Activated T-cell treated with anti-CD3 and anti-CD28 coated beads for 48 hours (primary cell): ENCODE data around the gene ATG2A.

Experiments
- DNase-seq: peaks from one replicate; pipeline ENCODE4 v3.0.0-alpha.2; 2020; ENCODE audit warnings: low read depth

Gene ATG2A

DNA sequence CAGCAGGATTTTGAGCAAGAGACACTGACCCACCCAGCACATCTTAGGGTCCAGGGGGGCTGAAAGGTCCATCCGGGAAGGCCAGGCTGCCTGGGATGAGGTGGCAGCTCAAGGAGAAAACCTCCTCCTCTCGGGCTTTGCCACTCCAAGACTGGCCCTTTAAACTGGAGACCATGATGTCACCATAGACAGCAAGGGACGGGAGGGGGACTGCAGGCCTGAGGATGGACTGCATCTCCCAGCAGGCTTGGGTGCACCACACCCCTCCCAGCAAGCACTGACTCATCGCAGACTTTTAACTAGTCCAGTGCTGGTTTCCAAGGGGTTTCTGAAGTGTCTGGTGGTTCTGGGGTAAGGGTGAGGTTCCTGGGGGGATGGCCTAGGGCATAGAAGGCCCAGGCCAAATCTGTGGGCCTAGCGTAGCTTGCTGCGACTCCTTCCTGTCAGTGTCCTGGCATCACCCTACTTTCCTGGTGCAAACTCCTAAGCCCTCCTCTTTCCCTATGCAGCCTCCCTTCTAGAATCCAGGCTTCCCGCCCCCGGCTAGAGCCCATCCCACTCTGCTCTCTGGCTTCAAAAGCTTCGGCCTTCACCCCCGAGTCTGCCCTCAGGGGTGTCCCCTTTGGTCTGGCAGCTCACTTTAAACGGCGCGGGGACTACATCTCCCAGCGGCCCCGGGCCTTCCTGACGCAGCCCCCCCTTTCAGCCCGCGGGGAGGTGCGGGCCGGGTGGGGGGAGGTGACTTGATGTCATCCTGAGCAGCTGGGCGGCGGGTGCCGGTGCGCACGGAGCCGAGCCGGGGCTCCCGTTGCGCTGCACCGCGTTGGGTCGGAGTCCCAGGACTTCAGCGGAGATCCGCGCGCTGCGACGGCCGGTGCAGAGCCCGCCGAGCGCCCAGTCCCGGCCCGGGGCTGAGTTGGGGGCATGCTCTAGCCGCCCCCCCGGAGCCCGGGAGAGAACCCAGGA, 7.2 kb upstream of the ATG2A start, which contains the start of gene PPP2R5B:
Gene PPP2R5B (plus strand): TSS at position 746 of the 966 bp plus-strand sequence. CDS start 1,046 bp downstream, outside the sequence.
- peak; percentile 83 for DNase-seq

DNA sequence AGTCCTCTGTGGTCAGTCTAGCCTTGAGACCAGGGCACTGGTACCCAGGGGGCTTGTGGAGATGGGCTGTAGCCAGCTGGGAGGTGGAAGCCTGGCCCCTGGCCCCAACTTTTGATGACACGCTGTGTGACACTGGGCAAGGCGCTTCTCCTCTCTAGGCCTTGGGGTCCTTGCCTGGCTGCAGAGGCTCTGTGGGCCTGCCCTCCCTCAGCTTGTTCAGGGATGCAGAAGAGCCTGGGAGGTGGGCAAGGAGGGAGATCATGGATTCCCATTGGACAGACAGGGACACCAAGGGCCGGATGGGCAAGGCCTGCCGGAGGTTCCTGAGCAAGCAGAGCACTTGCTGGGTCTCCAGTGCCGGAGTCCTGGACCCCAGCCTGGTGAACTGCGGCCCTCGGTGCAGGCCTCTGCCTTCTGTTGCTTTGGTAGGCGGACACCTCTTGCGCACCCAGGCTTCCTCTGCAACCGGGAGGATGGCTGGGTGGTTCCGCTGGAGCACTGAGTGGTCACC, 6.2 kb upstream of the ATG2A start:
- no peak for DNase-seq

DNA sequence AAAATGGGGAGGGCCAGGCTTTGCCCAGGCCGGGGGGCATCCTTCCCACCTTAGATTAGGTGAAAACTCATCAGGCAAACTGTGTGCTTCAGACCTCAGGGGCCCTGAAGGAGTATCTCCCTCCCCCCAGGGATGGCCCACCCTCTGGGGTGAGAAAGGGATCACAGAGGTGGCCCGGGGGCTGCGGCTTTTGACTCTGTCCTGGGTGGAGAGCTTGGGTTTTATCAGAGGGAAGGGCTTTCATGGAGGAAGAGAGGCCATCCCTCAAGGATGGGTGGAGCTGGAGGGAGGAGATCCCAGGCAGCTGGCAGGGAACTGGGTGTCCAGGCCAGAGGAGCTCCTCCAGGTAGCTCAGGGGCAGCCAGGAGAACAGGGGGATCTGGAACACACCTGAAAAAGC, 4.4 kb upstream of the ATG2A start:
- no peak for DNase-seq

DNA sequence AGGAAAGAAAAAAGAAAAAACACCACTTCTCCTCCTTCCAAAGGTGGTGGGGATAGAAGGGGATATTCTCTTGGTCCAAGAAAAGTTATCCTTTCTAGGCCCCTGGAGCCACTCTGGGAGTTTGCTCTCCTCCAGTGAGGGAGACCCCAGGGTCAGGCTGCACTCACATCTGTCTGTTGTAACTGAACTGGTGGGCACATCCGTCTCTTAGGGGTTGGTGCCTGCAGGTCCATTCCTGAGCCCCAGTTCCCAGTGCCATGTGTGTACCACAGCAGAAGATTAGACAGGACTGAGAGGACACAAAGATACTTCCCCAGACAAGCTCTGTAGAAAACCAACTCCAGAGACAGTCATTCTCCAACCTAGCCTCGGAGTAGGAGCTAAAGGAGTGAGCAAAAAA, 3.1 kb upstream of the ATG2A start:
- no peak for DNase-seq

DNA sequence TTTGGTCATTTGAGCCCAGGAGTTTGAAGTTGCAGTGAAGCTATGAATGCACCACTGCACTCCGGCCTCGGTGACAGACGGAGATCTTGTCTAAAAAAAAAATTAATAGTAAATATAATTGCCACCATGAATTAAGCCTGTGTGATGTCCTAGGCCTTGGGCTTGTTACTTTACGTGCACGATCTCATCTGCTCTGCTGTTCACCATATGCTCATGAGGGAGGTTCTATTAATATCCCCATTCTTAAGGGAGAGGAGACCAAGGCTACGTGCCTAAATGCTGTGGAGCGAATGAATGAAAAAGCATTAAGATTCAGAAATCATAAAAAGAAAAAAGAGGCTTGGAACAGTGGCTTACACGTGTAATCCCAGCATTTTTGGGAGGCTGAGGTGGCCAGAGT, 2.6 kb upstream of the ATG2A start:
- no peak for DNase-seq

DNA sequence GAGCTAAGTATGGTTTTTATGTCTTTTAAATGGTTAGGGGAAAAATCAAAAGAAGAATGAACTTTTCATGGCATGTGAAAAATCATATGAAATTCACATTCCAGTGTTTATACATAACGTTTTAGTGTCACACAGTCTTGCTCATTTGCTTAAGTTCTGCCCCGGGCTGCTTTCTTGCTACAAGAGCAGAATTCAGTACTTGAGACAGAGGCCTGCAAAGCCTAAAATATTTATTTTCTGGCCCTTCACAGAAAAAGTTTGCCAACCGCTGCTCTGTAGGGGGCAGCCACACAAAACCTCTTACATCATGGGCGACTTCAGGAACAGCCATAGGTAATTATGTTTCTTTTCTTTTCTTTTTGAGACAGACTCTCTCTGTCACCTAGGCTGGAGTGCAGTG, 1.0 kb upstream of the ATG2A start:
- no peak for DNase-seq

DNA sequence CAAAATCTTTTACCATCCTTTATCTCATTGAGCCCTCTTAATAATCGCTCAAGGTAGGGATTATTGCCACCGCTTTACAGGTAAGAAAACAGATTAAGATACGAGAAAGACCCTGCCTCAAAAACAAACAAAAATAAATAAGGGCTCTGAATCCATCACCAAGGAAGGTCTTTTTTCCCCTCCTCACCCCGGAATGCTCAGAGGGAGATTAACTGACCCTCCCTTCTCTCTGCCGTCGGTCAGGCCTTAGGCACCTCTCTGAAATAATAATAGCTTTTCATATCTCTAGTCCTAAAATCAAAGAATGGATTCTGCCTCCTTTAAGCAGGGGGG, 620 bp upstream of the ATG2A start:
- no peak for DNase-seq

DNA sequence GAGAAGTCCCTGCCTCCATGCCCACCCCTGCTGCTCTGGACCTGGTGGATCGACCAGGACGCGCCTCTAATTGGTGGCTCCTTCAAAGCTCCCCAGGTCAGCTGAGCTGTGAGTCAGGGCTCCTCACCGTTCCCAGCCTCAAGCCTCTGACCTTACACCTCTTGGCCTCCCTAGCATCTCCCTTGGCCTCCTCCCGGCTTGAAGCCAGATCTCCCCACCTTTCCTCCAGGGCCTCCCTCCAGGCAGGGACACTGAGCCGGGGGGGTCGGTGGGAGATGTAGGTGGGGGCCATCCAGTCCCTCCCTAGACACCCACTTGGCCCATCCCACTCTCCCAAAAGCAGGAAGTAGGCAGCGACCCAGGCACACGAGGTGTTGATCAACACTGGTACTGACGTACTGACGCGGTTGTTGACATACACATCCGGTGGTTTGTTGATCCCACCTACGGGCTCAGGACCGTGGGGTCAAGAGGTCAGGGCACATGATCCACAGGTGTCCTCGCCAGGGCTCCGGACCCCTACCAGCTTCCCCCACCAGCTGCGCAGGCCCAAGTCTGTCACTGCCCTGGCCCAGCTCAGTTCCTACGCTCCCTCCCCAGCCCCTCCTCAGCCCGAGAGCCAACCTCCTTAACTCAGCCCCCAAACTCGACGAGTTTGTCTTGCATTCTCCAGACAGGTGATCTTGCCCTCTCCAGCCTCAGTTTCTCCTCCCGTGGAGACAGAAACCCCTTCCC, 802 bp downstream of the ATG2A start:
- no peak for DNase-seq

DNA sequence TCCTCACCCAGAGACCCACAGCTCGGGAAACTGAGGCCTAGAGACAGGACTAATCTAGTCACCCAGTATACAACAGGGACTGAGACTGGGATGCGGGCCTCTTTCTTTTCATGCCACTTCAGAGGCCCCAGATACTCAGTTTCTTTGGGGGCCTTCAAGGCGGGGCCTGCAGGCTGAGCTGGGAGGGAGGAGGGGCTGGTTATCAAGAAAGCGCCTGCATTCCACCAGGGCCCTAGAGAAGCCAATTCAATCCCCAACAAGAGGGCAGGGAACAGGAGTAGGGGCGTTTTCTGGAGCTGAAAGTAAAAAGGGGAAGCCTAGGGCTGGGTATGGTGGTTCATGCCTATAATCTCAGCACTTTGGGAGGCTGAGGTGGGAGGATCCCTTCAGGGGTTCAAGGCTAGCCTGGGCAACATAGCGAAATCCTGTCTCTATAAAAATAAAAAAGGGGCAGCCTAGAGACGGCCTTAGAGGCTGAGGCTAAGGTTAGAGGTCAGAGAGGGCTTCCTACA, 1.6 kb downstream of the ATG2A start:
- no peak for DNase-seq

DNA sequence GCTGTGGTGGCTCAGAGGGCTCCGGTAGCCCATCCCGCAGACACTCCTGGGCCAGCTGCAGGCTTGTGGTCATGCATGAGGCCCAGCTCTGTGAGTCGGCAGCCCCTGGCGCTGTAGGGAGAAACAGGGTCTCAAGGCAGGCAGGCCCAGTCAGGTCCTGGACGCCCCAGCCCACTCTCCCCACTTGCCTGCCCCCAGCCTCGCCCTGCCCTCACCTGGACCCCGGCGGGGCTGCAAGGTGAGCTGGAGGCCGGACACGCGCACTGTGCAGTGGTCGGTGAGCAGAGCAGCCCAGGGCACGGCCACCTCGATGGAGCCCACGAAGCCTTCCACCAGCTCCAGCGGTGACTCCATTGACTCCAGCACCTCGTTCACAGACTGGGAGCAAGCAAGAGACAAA, 2.9 kb downstream of the ATG2A start:
- DNase-seq, result no peak

DNA sequence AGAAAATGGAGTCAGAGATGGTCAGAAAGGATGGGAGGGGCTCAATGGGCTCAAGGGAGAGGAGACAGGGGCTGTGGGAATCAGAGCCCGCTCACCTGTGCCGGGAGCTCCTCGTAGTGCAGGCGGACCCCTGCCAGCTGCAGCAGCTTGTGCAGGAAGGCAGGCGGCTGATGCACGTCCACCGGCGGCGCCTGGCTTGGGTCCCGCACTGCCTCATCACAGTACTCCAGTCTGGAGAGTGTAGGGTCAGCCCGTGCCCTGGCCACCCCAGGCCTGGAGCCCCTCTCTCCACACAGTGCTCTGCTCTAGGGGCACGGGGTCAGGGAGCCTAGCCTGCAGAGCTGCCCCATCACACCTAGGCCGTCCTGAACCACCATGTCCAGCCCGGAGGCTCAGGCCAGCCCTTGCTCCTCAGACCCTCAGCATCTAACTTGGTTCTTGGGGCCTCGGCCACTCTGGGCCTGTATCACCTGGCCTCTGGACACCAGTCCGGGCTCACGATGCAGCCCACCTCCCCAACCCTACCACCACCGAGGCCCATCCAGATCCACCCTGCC, 3.8 kb downstream of the ATG2A start:
- DNase-seq, result no peak

DNA sequence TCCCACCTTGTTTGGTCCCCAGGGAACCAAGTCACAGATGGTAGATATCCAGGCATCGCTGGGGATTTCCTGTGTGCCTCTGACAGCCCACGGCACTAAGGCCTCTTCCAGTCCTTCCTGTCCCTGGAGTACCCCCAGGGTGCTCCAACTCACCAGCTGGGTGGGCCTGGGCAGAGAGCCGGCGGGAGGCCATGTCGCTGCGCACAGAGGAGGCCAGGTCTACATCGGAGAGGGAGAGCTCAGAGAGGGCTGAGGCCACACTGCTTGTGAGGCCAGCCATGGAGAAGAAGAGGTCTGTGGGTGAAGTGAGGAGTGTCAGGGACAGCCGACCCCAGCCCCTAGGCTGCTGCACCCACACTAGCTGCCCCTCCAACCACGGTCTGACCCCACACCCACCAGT, 5.3 kb downstream of the ATG2A start:
- no peak for DNase-seq

DNA sequence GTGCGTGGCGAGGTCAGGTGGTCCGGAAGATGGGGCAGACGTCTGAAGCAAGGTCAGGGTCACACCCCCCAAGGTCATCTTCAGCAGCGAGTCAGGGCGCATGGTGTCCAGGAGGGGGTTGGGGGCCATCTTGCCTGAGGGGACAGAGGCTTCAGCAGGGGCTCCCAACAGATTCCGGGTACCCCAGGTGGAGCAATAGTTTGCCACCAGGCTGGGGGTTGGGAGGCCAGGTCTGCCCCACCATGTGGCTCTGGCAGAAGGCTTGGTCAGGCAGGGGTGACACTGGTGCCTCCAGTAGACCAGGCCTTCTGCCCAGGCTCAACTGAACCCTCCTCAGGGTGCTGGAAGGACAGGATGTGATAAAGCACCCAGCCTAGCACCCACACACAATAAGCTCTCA, 5.9 kb downstream of the ATG2A start:
- no peak for DNase-seq

DNA sequence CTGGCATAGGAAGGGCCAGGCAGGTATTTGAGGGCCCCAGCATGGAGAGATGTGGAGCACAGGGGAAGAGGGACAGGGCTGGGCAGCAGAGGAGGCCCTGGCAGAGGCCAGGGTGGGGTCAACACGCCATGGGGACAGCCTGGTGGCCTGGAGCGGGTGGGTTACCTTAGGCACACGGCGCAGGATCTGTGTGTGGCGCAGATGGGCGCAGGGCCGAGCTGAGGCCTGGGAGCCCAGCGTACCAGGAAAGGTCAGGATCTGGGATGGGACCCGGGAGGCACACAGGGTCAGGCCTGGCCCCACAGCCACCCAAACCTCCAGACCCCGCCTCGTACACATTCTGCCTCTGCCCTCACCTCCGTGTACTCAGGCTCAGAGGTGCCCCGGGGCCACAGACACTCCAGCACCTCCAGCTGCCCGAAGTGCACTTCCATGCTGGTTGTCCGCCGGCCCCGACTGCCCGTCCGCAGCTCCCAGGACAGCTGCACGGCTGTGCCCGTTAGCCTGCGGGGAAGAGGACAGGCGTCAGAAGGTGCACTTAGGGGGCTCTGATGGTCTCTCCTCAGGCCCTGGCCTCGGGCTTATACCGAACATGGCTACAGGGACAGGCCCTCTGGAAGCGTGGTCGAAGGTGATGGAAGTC, 6.4 kb downstream of the ATG2A start:
- DNase-seq, result no peak

DNA sequence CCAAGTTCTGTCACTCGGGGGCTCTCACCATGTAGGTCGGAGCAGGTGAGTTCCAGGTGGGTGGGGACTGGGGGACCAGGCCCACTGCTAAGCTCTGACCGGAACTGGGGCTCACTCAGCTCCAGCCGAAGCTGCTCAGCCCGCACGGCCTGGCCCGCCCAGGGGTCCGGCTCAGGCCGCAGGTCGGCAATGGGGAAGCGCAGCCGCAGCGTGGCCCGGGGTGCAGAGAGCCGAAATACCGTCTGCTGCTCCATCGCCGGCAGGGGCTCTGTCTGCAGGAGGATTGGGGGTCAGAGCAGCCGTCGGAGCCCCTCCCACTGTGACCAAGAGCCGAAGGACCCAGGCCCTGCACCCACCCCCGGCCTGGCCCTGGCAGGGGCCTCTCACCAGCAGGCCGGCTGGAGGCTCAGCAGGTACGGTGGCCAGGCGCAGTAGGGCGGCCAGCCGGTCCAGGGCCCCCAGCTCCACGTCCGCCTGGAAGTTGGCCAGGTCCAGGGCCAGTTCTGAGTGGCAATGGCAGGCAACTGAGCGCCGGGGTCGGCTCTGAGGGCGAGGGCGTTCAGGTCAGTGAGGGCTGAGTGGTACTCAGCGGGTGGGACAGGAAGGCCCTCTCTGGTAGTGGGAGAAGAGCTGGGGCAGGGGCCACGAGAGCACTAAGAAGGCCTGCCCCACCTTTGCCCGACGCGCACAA, 7.2 kb downstream of the ATG2A start:
- no peak for DNase-seq

DNA sequence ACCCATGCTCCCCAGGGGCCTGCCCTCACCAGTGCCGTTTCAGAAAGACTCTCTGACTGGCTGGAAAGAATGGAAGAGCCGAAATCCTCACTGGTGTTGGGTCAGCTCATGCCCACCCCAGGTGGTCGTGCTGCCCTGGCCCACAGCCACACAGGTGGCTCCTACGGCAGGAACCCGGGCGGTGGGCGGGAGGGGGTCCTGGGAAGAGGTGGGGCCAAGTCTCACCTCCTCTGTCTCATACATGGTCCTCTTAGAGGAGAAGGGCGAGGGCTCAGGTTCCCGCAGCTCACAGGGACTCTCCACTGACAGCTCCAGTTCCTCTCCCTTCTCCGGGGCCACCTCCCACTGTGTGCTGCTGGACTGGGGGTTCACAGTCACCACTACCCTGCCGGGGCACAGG, 8.2 kb downstream of the ATG2A start:
- no peak for DNase-seq

DNA sequence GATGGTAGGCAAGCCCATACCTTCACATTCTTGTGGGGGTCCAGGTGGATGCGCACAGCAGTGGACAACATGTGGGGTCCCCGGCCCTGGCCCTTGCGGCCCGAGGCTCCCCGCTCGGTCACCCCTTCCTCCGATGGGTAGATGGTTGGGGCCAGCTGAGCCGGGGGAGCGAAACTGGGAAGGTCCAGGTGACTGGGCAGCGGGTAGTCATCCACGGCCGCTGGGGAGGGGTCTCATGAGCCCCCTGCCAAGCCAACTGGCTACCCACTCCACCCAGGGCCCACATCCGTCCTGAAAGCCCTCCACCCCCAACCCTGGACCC, 10.7 kb downstream of the ATG2A start:
- DNase-seq, result no peak

DNA sequence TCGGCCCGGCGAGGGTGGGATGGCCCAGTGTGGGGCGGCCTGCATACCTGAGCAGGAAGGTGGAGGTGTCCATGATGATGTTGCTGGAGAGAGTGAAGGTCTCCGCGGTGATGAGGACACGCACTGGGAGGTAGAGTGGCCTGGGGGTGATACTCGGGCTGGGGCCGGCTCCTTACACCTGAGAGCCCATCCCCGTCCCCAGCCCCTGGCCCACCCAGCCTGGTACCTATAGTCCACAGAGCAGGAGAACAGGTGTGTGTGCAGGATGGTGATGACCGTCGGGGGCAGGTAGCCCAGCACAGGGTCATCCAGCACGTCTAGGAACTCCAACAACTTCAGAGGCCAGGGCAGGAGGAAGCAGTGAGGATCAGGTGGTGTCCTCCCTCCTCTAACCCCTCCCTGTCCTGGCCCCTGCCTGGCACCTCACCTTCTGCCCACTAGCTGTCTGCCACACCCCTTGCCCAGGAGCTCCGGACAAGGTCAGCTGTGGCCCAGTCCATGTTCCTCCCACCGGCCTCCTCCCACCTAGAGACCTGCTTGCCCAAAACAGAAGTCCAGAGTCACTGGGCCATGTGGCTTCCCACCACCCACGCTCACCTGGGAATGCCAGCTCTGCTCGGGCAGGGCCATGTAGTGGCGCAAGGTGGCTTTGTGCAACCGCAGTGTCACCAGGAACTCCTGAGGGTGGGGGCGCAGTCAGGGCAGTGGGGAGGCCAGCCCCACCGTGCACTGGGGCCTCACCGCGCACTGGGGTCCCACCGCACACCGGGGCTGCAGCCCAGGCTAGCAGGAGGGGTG, 11.3 kb downstream of the ATG2A start:
- no peak for DNase-seq

DNA sequence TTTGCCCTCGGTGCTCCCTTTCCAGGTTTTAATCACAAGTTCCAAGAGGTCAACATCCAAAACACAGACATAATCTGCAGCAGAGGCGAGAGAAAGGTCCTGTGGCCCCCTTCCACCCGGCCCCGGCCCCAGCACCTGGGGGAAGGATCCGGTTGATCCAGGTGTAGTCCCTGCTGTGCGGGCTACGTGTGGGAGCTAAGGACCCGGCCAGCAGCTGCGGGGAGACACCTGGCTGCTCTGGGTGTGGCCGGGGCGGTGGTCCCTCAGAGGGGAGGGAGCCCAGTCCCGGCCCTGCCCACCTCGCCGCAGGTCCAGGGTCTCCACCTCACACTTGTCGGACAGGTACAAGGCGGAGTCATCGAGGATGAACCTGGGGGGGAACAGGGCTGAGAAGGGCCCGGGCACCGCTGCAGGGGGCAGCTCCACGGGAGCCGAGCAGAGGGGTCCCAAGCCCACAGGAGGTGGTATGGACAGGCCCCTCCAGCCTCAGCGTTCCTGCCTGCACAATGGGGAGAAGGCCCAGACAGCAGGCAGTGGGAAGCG, 13.6 kb downstream of the ATG2A start:
- DNase-seq, result no peak

DNA sequence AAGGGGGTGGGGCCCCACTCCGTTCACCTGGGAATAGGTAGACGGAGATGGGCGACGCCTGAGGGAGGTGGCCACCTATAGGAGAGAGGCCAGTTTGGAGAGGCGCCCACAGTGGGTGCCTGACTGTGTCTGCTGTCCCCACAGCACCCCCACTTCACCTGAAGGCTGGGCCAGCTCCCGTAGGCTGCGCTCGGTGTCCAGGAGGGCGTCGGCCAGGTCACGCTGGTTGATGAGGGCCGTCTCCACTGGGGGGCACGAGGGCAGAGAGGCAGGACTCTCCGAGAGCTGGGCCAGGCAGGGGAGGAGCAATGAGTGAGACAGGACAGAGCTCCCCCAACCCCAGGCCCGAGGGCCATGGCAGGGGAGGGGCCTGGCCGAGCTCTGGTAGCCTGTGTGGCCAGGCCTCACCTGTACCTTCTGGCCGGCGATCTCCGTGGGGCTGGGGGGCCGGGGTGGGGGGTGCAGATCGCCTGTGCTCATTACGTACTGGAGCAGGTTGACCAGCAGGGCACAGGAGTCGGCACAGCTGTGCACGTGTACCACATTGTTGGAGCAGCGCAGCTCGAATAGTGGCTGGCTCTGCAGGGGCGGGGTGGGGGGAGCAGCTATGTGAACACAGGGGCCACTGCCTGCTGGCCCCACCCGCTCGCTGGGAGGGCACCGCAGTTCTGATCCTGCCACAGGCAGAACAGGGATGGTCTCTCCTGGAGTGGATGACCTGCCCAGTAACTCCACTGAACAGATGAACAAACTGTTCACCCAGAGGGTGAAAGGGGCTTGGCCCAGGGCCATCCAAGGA, 14.7 kb downstream of the ATG2A start:
- no peak for DNase-seq
